HG02763 (cell line): ENCODE measurements around the gene TMEM115.

Experiments
- ATAC-seq: cut with Tn5 transposase; IDR thresholded peaks from one replicate; pipeline ENCODE4 v1.9.1; 2021; ENCODE audit warnings: mild to moderate bottlenecking, moderate library complexity; ENCODE audit not compliant: unreplicated experiment

The TMEM115 gene

GRCh38 chr3:50354186-50354764 is 5.0 kb downstream of the TMEM115 start:
- no peak for ATAC-seq

GRCh38 chr3:50353245-50354004 is 5.9 kb downstream of the TMEM115 start:
- ATAC-seq, result no peak

- ATAC-seq, result no peak
These were observed 6.5 kb downstream of the TMEM115 start for GRCh38 chr3:50352781-50353180.

- ATAC-seq, result no peak
These were observed 8.0 kb downstream of the TMEM115 start for GRCh38 chr3:50351323-50351697.

GRCh38 chr3:50350527-50351322 is 8.6 kb downstream of the TMEM115 start, which contains the start of the genes CYB561D2 and NPRL2:
CYB561D2 (plus strand) TSS chr3:50350862; CDS start chr3:50351434, 572 bp downstream.
NPRL2 (minus strand) TSS chr3:50350775; CDS start chr3:50350652, 123 bp downstream.
- peak; percentile 85 for ATAC-seq

GRCh38 chr3:50350213-50350526 is 9.2 kb downstream of the TMEM115 start:
- ATAC-seq, result no peak

- ATAC-seq, result no peak
These were observed 12.0 kb downstream of the TMEM115 start for GRCh38 chr3:50347187-50347813.

- ATAC-seq, result no peak
These were observed 13.6 kb downstream of the TMEM115 start, which contains the start of gene ZMYND10 for GRCh38 chr3:50345586-50346234. ZMYND10 (minus strand) TSS chr3:50345732; CDS start chr3:50345579, 153 bp downstream.

- ATAC-seq, result no peak
These were observed 14.3 kb downstream of the TMEM115 start for GRCh38 chr3:50345008-50345407.

- no peak for ATAC-seq
These were observed 16.3 kb downstream of the TMEM115 start for GRCh38 chr3:50342813-50343633.

GRCh38 chr3:50341996-50342650 is 17.2 kb downstream of the TMEM115 start:
- ATAC-seq, result no peak

- ATAC-seq, result no peak
These were observed 17.8 kb downstream of the TMEM115 start for GRCh38 chr3:50341537-50341936.

- ATAC-seq, result no peak
These were observed 18.6 kb downstream of the TMEM115 start, which contains the start of gene RASSF1 for GRCh38 chr3:50340448-50341329. RASSF1 (minus strand) TSS chr3:50340836; CDS start chr3:50340805, 31 bp downstream.

GRCh38 chr3:50340147-50340447 is 19.2 kb downstream of the TMEM115 start:
- ATAC-seq, result no peak

GRCh38 chr3:50339485-50340146 is 19.7 kb downstream of the TMEM115 start:
- ATAC-seq, result no peak

- ATAC-seq, result no peak
These were observed 20.4 kb downstream of the TMEM115 start for GRCh38 chr3:50338965-50339364.

GRCh38 chr3:50337175-50337861 is 22.0 kb downstream of the TMEM115 start:
- peak; percentile 78 for ATAC-seq
